Hepatocyte (in vitro differentiated cells): ENCODE measurements around the gene TIMM29.

Source experiments
- CTCF ChIP-seq: fragments of 200-600 bp; sonication (generic); IDR thresholded peaks from 2 replicates; pipeline ENCODE4 v1.5.1; 2016; ENCODE audit warnings: antibody characterized with exemption, mild to moderate bottlenecking; ENCODE audit not compliant: poor library complexity
- EZH2 ChIP-seq: fragments of 200-600 bp; sonication (generic); IDR thresholded peaks from 2 replicates; pipeline ENCODE4 v1.6.1; 2016; ENCODE audit warnings: antibody characterized with exemption, mild to moderate bottlenecking, borderline replicate concordance
- EZH2phosphoT487 ChIP-seq: fragments of 200-600 bp; sonication (generic); IDR thresholded peaks from one replicate; pipeline ENCODE4 v1.6.1; 2018; ENCODE audit warnings: antibody characterized with exemption, mild to moderate bottlenecking, low read depth, moderate library complexity; ENCODE audit not compliant: unreplicated experiment, severe bottlenecking

GRCh38 chr19:10961073-10961860, 32.7 kb downstream of the TIMM29 start:
- no peak for TF ChIP-seq EZH2
- no peak for TF ChIP-seq CTCF
- TF ChIP-seq EZH2phosphoT487 = no peak
